Thyroid gland (tissue), 4 donors: ENCODE data around the gene IL17B. TPM values are rescaled to one million over a fixed set of nuclear protein-coding genes. Genes with fewer than 3 reads are reported as not detected.

Experiments
- DNase-seq, 2 donors: peaks; one replicate each; pipeline ENCODE4 v3.0.0-alpha.2; 2019
- H3K27ac ChIP-seq, 3 donors: fragments of 200-600 bp; sonication (generic); 1 replicate in 2 of 3; 2 replicates in 1 of 3; pipeline ENCODE4 v1.5.1; 2016 to 2019; ENCODE audit warnings: mild to moderate bottlenecking in 1 of 3, moderate library complexity in 1 of 3
- H3K27me3 ChIP-seq: fragments of 200-600 bp; sonication (generic); one replicate; pipeline ENCODE4 v1.5.1; 2019
- H3K36me3 ChIP-seq, 2 donors: fragments of 200-600 bp; sonication (generic); one replicate each; pipeline ENCODE4 v1.5.1; 2016 to 2019
- H3K4me1 ChIP-seq, 2 donors: fragments of 200-600 bp; sonication (generic); one replicate each; pipeline ENCODE4 v1.5.1; 2017 to 2019
- H3K4me3 ChIP-seq, 3 donors: fragments of 200-600 bp; sonication (generic); replicated peaks in 1 of 3; 1 replicate in 2 of 3; 2 replicates in 1 of 3; pipeline ENCODE4 v1.5.1; 2016; ENCODE audit warnings: mild to moderate bottlenecking in 1 of 3
- H3K9me3 ChIP-seq: fragments of 200-600 bp; sonication (generic); one replicate; pipeline ENCODE4 v1.5.1; 2017
- POLR2A ChIP-seq, 2 donors: fragments of 450-650 bp; IDR thresholded peaks; one replicate each; pipeline ENCODE4 v1.6.1; 2017; ENCODE audit warnings: antibody characterized with exemption in 2 of 2, mild to moderate bottlenecking in 2 of 2, moderate library complexity in 1 of 2
- WGBS, 2 donors: methylation state at CpG; one replicate each; pipeline ENCODE4 v1.1.5; 2017; 5-methylcytosine and 5-hydroxymethylcytosine counted together
- intact Hi-C: fragments of 100-400 bp; cut with DNase I; formaldehyde crosslinking; loops from one replicate; pipeline ENCODE4 v1.15.1; 2023
- total RNA-seq, 4 donors: library from RNA; depleted of rRNA; stranded (reverse); fragments of >200 nt; gene quantifications; one replicate each; pipeline ENCODE4 v1.2.3, GENCODE V29; 2016
- TF ChIP-seq, protein P1 (sequence below), 6 experiments: fragments of 200-600 bp in 3 of 6; fragments of 450-650 bp in 3 of 6; sonication (generic) in 3 of 6; IDR thresholded peaks; one replicate each; pipeline ENCODE4 v1.5.1; 2016 to 2019; ENCODE audit warnings: antibody characterized with exemption in 6 of 6, mild to moderate bottlenecking in 2 of 6, inconsistent platforms in 1 of 6, moderate library complexity in 1 of 6

The IL17B gene
- total RNA-seq, 4 donors from 2014 or later = 1.7 TPM; not detected in 3

DNA sequence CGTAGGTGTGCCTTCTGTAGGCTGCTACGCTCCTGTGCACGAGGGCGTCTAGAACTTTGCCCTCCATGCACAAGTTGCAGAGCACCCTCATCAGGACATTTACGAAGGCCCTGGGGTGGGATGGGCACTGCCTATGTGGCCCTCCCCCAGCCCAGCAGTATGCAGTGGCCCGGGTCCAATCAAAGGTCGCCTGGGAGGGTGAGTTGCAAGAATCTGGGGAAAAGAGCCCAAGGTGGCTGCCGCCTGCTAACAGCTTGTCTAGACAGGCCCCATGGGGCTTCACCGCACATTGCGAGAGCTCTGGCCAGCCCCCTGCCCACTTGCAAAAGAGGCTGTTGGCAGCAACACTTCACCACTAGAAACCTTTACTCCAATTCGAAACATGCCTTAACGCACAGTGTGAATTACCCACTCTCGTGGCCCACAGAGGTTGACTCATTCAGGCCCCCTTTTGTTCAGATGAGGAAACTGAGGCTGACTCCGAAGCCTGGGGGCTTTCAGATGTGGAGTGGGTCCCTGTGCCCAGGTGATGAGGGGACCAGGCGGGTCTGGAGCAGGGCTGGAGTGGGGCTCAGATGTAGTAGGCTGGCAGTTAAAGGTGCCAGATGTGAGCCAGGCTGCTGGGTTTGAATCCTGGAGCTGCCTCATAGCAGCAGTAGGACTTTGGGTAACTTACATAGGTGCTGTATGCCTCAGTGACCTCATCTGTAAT, 31.8 kb upstream of the IL17B start:
- H3K36me3 ChIP-seq = no peaks in the 10 kb centered on the region
- DNase-seq = no peak
- peak overlapping the region in 2 of 3 donors; percentile 24 to 50 for H3K27ac ChIP-seq
- H3K27me3 ChIP-seq = no peaks in the 10 kb centered on the region
- H3K9me3 ChIP-seq = no peaks in the 10 kb centered on the region
- WGBS, 2 donors = 82 to 84% methylated on average over 13 to 15 of the region's 15 CpGs
- H3K4me1 ChIP-seq = no peaks in the 10 kb centered on the region
- no peak overlapping the region for H3K4me3 ChIP-seq
- intact Hi-C loops = no loop called here
- TF ChIP-seq POLR2A (IDR thresholded peaks at IDR 0.05) = no peak
- TF ChIP-seq, protein P1, sequence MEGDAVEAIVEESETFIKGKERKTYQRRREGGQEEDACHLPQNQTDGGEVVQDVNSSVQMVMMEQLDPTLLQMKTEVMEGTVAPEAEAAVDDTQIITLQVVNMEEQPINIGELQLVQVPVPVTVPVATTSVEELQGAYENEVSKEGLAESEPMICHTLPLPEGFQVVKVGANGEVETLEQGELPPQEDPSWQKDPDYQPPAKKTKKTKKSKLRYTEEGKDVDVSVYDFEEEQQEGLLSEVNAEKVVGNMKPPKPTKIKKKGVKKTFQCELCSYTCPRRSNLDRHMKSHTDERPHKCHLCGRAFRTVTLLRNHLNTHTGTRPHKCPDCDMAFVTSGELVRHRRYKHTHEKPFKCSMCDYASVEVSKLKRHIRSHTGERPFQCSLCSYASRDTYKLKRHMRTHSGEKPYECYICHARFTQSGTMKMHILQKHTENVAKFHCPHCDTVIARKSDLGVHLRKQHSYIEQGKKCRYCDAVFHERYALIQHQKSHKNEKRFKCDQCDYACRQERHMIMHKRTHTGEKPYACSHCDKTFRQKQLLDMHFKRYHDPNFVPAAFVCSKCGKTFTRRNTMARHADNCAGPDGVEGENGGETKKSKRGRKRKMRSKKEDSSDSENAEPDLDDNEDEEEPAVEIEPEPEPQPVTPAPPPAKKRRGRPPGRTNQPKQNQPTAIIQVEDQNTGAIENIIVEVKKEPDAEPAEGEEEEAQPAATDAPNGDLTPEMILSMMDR (IDR thresholded peaks at IDR 0.05) = no peak

DNA sequence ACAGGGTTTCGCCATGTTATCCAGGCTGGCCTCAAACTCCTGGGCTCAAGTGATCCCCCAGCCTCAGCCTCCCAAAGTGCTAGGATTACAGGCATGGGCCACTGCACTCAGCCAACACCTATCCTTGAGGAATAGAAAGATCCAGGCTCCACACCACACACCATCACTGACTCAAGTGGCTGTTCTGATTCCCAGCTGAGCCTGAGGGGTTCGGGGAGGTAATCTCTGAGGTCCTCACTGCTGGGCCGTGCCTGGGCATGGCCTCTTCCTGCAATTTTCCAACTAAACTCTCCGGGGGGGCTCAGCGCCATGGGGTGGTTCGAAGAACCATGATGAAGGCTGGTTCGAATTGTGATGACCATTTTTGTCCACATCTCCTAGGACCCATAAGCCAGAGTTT, 31.0 kb upstream of the IL17B start:
- intact Hi-C loops = no loop called here
- Histone ChIP-seq H3K4me1 (no peaks in the 10 kb centered on the region), H3K4me3 (no peak overlapping the region), H3K27ac (peak overlapping the region in 2 of 3 donors; percentile 7 to 14), H3K36me3 (no peaks in the 10 kb centered on the region), H3K27me3 (no peaks in the 10 kb centered on the region), H3K9me3 (no peaks in the 10 kb centered on the region)
- DNase-seq = no peak
- TF ChIP-seq, protein P1 (IDR thresholded peaks at IDR 0.05) = no peak
- no peak for TF ChIP-seq POLR2A (IDR thresholded peaks at IDR 0.05)
- 70 to 98% methylated on average over 4 to 7 of the region's 7 CpGs for WGBS, 2 donors

DNA sequence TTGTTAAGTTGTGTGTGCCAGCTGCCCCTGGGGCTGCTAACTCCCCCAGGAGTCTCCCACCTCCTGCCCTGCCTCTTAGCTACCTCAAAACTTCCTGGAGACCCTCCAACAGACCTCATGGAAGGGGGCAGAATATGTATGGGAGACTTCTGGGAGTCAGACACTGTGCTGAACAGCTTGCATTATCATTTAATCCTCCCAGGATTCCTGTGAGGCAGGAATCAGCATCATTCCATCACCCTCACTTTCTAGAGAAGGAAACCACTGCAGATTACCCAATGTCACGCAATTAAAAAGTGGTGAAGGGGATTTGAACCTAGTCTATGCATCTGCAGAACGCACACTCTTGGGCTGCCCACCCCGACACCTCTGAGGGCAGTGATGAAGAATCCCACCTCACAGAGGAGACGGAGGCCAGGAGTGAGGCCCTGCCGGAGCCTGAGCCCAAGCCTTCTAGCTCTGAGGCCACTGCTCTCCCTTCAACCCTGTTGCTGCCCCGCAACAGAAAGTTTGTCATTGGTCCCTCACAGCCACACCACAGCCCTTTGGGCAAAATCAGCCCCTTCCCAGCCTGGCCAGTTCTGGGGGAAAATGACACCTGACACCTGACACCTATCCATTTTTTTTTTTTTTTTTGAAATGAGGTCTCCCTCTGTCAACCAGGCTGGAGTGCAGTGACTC, 30.3 kb upstream of the IL17B start:
- Histone ChIP-seq H3K4me1 (peaks cover 0 to 3% of the 10 kb centered on the region in 2 donors), H3K36me3 (no peaks in the 10 kb centered on the region), H3K27me3 (no peaks in the 10 kb centered on the region), H3K4me3 (no peak overlapping the region), H3K9me3 (no peaks in the 10 kb centered on the region), H3K27ac (peak overlapping the region; percentile 7 to 18 (median 14))
- intact Hi-C loops = no loop called here
- TF ChIP-seq POLR2A (IDR thresholded peaks at IDR 0.05) = no peak
- TF ChIP-seq, protein P1 (IDR thresholded peaks at IDR 0.05) = no peak
- no peak for DNase-seq
- 88% methylated on average over 6 of the region's 6 CpGs for WGBS, 2 donors

DNA sequence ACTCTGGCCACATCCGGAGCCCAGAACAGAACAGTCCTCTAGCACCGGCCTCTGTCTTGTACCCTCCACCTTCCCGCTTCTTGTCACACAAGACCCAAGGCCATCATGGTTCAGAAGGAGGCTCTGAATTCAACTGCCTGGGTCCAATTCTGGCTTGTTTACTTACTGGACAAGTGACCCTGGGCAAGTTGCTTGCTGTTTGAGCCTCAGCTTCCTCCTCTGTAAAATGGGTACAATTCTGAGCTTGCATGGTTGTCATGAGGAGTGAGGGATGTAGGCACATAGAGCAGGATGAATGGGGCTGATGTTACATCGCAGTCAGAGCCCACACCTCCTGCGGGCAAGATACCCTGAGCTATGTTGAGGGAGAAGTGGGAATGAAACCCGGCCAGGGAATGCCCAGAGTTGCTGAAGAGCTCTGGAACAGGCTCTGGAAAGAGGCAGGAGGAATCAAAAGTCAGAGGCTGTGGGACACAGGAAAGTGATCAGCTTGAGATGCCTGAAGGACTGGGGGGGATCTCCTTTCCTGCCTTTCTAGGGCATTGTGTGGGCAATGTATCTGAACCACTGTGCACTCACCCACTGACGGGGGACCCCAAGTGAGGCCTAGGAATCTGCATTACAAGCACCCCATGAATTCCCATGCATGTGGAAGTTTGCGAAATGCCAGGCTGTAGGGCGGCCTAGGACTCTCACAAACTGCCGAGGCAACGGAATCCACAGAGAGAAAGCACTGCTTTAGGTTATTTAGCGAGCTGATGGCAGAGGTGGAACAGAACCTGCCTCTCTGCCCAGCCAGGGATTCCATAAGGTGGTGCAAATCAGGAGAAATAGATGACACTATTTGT, 29.4 kb upstream of the IL17B start:
- Histone ChIP-seq H3K27ac (peak overlapping the region; percentile 14 to 63 (median 40)), H3K4me1 (peaks cover 0 to 7% of the 10 kb centered on the region in 2 donors), H3K36me3 (no peaks in the 10 kb centered on the region), H3K4me3 (peak overlapping the region in 1 of 3 donors; percentile 19), H3K27me3 (no peaks in the 10 kb centered on the region), H3K9me3 (no peaks in the 10 kb centered on the region)
- WGBS, 2 donors = 86 to 87% methylated on average over 12 of the region's 12 CpGs
- intact Hi-C loops = no loop called here
- DNase-seq = no peak
- TF ChIP-seq, protein P1 (IDR thresholded peaks at IDR 0.05) = no peak
- no peak for TF ChIP-seq POLR2A (IDR thresholded peaks at IDR 0.05)
